Osteocyte (in vitro differentiated cells): Measurements from ENCODE around the gene CBARP. TPM values are rescaled to one million over a fixed set of nuclear protein-coding genes. Genes with fewer than 3 reads are reported as not detected.

Experiments used
- DNase-seq: peaks from one replicate; pipeline ENCODE4 v3.0.0; 2021; ENCODE audit warnings: mixed read lengths; ENCODE audit not compliant: unreplicated experiment; ENCODE audit errors: extremely low spot score
- H3K27ac Mint-ChIP-seq: one replicate; pipeline ENCODE4 v1.8.0; 2021; ENCODE audit warnings: mild to moderate bottlenecking, mixed read lengths; ENCODE audit not compliant: unreplicated experiment
- H3K27me3 Mint-ChIP-seq: one replicate; pipeline ENCODE4 v1.8.0; 2021; ENCODE audit warnings: mixed read lengths; ENCODE audit not compliant: unreplicated experiment
- H3K36me3 Mint-ChIP-seq: one replicate; pipeline ENCODE4 v1.8.0; 2021; ENCODE audit warnings: mixed read lengths; ENCODE audit not compliant: unreplicated experiment
- H3K4me1 Mint-ChIP-seq: one replicate; pipeline ENCODE4 v1.8.0; 2021; ENCODE audit warnings: mixed read lengths; ENCODE audit not compliant: unreplicated experiment
- H3K4me3 Mint-ChIP-seq: one replicate; pipeline ENCODE4 v1.8.0; 2021; ENCODE audit warnings: mild to moderate bottlenecking, moderate library complexity, mixed read lengths; ENCODE audit not compliant: unreplicated experiment
- H3K9me3 Mint-ChIP-seq: one replicate; pipeline ENCODE4 v1.8.0; 2021; ENCODE audit warnings: mixed read lengths; ENCODE audit not compliant: unreplicated experiment
- CTCF ChIP-seq: fragments of 200-600 bp; sonication (generic); IDR thresholded peaks from 2 replicates; pipeline ENCODE4 v1.5.0; 2021; ENCODE audit warnings: antibody characterized with exemption, mild to moderate bottlenecking, moderate library complexity
- total RNA-seq: library from RNA; stranded (reverse); gene quantifications from 2 replicates; pipeline ENCODE4 v1.2.1, GENCODE V29; 2021

CBARP gene
- total RNA-seq, 1 donor from 2014 or later = 6.9 TPM

- H3K27ac Mint-ChIP-seq = peak overlapping the region; percentile 78
- no peaks in the 10 kb centered on the region for H3K36me3 Mint-ChIP-seq
- H3K4me3 Mint-ChIP-seq = no peak overlapping the region
- DNase-seq = no peak
- H3K4me1 Mint-ChIP-seq = peaks cover 54% of the 10 kb centered on the region
- H3K27me3 Mint-ChIP-seq = no peaks in the 10 kb centered on the region
- no peaks in the 10 kb centered on the region for H3K9me3 Mint-ChIP-seq
- no peak for TF ChIP-seq CTCF
Observed at GRCh38 chr19:1181606-1182005, 56.2 kb downstream of the CBARP start.

Other genes with a start within 250 kb of the CBARP start
- 0.46 TPM in 1 of 2 replicates, not detected in the other for gene GRIN3B, start 237.6 kb downstream of the CBARP start, total RNA-seq
- gene TMEM259, start 216.9 kb downstream of the CBARP start, total RNA-seq = 149 and 157 TPM in 2 replicates
- not detected in 2 replicates for gene RNU6-2, start 216.5 kb downstream of the CBARP start, total RNA-seq
- gene CNN2, start 211.4 kb downstream of the CBARP start, total RNA-seq = 318 and 327 TPM in 2 replicates
- gene ABCA7, start 197.9 kb downstream of the CBARP start, total RNA-seq = 16.7 and 17.8 TPM in 2 replicates
- gene ARHGAP45, start 170.8 kb downstream of the CBARP start, total RNA-seq = 0.67 and 0.99 TPM in 2 replicates
- gene POLR2E, start 142.6 kb downstream of the CBARP start, total RNA-seq = 156 and 168 TPM in 2 replicates
- 349 and 354 TPM in 2 replicates for gene GPX4, start 134.0 kb downstream of the CBARP start, total RNA-seq
- 57.1 and 61.6 TPM in 2 replicates for gene SBNO2, start 63.7 kb downstream of the CBARP start, total RNA-seq
- 60.8 and 61.3 TPM in 2 replicates for gene STK11, start 32.2 kb downstream of the CBARP start, total RNA-seq
- gene ATP5F1D, start 3.7 kb upstream of the CBARP start, total RNA-seq = 167 and 172 TPM in 2 replicates
- 98.1 and 103 TPM in 2 replicates for gene MIDN, start 10.6 kb upstream of the CBARP start, total RNA-seq
- gene CIRBP, start 31.3 kb upstream of the CBARP start, total RNA-seq = 401 and 408 TPM in 2 replicates
- 35.3 and 35.8 TPM in 2 replicates for gene FAM174C, start 37.5 kb upstream of the CBARP start, total RNA-seq
- 3.8 and 4.2 TPM in 2 replicates for gene EFNA2, start 47.9 kb upstream of the CBARP start, total RNA-seq
- gene NDUFS7, start 145.9 kb upstream of the CBARP start, total RNA-seq = 71.7 and 74.4 TPM in 2 replicates
- 31.2 and 35.3 TPM in 2 replicates for gene GAMT, start 163.5 kb upstream of the CBARP start, total RNA-seq
- gene DAZAP1, start 169.6 kb upstream of the CBARP start, total RNA-seq = 91.0 and 101 TPM in 2 replicates
- 932 and 969 TPM in 2 replicates for gene RPS15, start 200.4 kb upstream of the CBARP start, total RNA-seq
- 1.2 and 1.5 TPM in 2 replicates for gene APC2, start 212.1 kb upstream of the CBARP start, total RNA-seq
- 38.0 and 38.9 TPM in 2 replicates for gene C19orf25, start 241.2 kb upstream of the CBARP start, total RNA-seq